OCI-LY7 (cell line): ENCODE results near the gene DPYD. TPM values are rescaled to one million over a fixed set of nuclear protein-coding genes. Genes with fewer than 3 reads are reported as not detected.

ENCODE experiments used
- BruUV-seq: library from RNA; stranded (reverse); fragments of 400-500 nt; replicated peaks from 2 replicates; lab custom pipeline; 2021; lab: Mats Ljungman, UMichigan
- CTCF ChIA-PET: fragments of 300-600 bp; sonication (Branson Sonifier 250); formaldehyde crosslinking; loops from one replicate; lab custom pipeline; 2022; ENCODE audit warnings: antibody characterized with exemption; ENCODE audit not compliant: unreplicated experiment; lab: Charles Lee
- POLR2A ChIA-PET: fragments of 300-600 bp; sonication (Branson Sonifier 250); formaldehyde crosslinking; loops from one replicate; lab custom pipeline; 2022; ENCODE audit warnings: antibody characterized with exemption; lab: Charles Lee
- DNase-seq: peaks from one replicate; pipeline ENCODE4 v3.0.0-alpha.2; 2015; ENCODE audit warnings: low spot score
- H2AFZ ChIP-seq: fragments of 200-600 bp; sonication (generic), shearing (Covaris generic); 2 replicates; pipeline ENCODE4 v1.6.1; 2014; ENCODE audit warnings: mild to moderate bottlenecking, antibody characterized with exemption, low read length, moderate library complexity
- H3K27ac ChIP-seq: fragments of 200-600 bp; sonication (generic); 2 replicates; pipeline ENCODE4 v1.5.1; 2014; ENCODE audit warnings: mixed run types, low read depth, mild to moderate bottlenecking, moderate library complexity, low read length, inconsistent platforms; ENCODE audit not compliant: poor library complexity, severe bottlenecking
- H3K36me3 ChIP-seq: fragments of 200-600 bp; sonication (generic); 2 replicates; pipeline ENCODE4 v1.6.1; 2014; ENCODE audit warnings: mild to moderate bottlenecking, antibody characterized with exemption, low read length, moderate library complexity, mixed read lengths; ENCODE audit not compliant: insufficient read depth
- H3K4me1 ChIP-seq: fragments of 200-600 bp; sonication (generic); 2 replicates; pipeline ENCODE4 v1.5.1; 2014; ENCODE audit warnings: mild to moderate bottlenecking, low read length; ENCODE audit not compliant: insufficient read depth, poor library complexity, severe bottlenecking
- H3K4me2 ChIP-seq: fragments of 200-600 bp; sonication (generic); 2 replicates; pipeline ENCODE4 v1.6.1; 2014; ENCODE audit warnings: mild to moderate bottlenecking, low read length
- H3K4me3 ChIP-seq: fragments of 200-600 bp; sonication (generic); 2 replicates; pipeline ENCODE4 v1.5.1; 2014; ENCODE audit warnings: mild to moderate bottlenecking, low read depth, low read length; ENCODE audit not compliant: poor library complexity, severe bottlenecking
- H3K79me2 ChIP-seq: fragments of 200-600 bp; sonication (generic); 2 replicates; pipeline ENCODE4 v1.6.1; 2016; ENCODE audit warnings: low read depth, mild to moderate bottlenecking, low read length, moderate library complexity, mixed read lengths; ENCODE audit not compliant: insufficient read depth
- H3K9me2 ChIP-seq: fragments of 200-600 bp; sonication (generic); 2 replicates; pipeline ENCODE4 v1.6.1; 2016; ENCODE audit warnings: mild to moderate bottlenecking, low read length, mixed read lengths; ENCODE audit not compliant: insufficient read depth
- H3K9me3 ChIP-seq: fragments of 200-600 bp; sonication (generic); 2 replicates; pipeline ENCODE4 v1.6.1; 2014; ENCODE audit warnings: mild to moderate bottlenecking, mixed run types, low read length, mixed read lengths
- H4K20me1 ChIP-seq: fragments of 200-600 bp; sonication (generic); 2 replicates; pipeline ENCODE4 v1.6.1; 2014; ENCODE audit warnings: mild to moderate bottlenecking, antibody characterized with exemption, low read length, moderate library complexity, mixed read lengths; ENCODE audit not compliant: insufficient read depth
- EZH2phosphoT487 ChIP-seq: fragments of 200-600 bp; sonication (generic); IDR thresholded peaks from 2 replicates; pipeline ENCODE4 v1.6.1; 2018; ENCODE audit warnings: low read depth, borderline replicate concordance, mild to moderate bottlenecking, mixed run types, antibody characterized with exemption, low read length, moderate library complexity, mixed read lengths
- intact Hi-C: fragments of 100-400 bp; cut with micrococcal nuclease; formaldehyde crosslinking; loops from one replicate; pipeline ENCODE4 v1.10.0; 2022; ENCODE audit not compliant: unreplicated experiment
- total RNA-seq, 2 experiments: library from RNA; depleted of rRNA in 1 of 2; stranded (reverse); fragments of >200 nt in 1 of 2; shearing (Covaris generic) in 1 of 2; gene quantifications; 2 replicates each; pipeline ENCODE4 v1.2.3, GENCODE V29; 2014 to 2022
- TF ChIP-seq, protein P1 (sequence below): fragments of 200-600 bp; sonication (generic); conservative IDR thresholded peaks from 2 replicates; pipeline ENCODE4 v1.5.1; 2014; ENCODE audit warnings: mild to moderate bottlenecking, antibody characterized with exemption, low read length, moderate library complexity, mixed read lengths

Gene DPYD
- total RNA-seq, 2 experiments from 2014 or later = 5.5 to 13.4 TPM

DNA sequence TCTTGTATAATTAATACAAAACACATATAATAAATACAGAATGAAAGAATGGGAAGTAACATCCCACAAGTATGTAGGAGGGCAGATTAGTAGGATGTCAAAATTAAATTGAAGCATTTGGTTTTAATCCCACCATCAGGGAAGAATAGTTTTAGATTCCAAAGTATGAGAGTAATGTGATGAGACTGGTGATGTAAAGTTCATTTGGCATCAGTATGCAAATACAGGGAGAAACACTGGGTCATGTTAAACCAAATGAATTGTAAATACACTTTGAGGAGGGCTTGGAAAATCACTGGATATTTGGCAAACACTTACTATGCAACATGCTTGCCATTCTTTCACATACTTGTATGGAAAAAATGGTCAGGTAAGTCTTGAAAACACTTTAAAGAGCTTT, 358.8 kb downstream of the DPYD start:
- no TSS peak for BruUV-seq
- intact Hi-C loops = no loop called here
- POLR2A ChIA-PET = no interaction called here
- CTCF ChIA-PET = no interaction called here
- H3K27ac ChIP-seq = no peak overlapping the region
- no peaks in the 10 kb centered on the region for H3K4me1 ChIP-seq
- H3K79me2 ChIP-seq = no peaks in the 10 kb centered on the region
- no peaks in the 10 kb centered on the region for H4K20me1 ChIP-seq
- no peaks in the 10 kb centered on the region for H3K36me3 ChIP-seq
- no peaks in the 10 kb centered on the region for H3K9me2 ChIP-seq
- DNase-seq = no peak
- H3K4me2 ChIP-seq = no peak overlapping the region
- H2AFZ ChIP-seq = no peak overlapping the region
- no peak for TF ChIP-seq EZH2phosphoT487
- TF ChIP-seq, protein P1, sequence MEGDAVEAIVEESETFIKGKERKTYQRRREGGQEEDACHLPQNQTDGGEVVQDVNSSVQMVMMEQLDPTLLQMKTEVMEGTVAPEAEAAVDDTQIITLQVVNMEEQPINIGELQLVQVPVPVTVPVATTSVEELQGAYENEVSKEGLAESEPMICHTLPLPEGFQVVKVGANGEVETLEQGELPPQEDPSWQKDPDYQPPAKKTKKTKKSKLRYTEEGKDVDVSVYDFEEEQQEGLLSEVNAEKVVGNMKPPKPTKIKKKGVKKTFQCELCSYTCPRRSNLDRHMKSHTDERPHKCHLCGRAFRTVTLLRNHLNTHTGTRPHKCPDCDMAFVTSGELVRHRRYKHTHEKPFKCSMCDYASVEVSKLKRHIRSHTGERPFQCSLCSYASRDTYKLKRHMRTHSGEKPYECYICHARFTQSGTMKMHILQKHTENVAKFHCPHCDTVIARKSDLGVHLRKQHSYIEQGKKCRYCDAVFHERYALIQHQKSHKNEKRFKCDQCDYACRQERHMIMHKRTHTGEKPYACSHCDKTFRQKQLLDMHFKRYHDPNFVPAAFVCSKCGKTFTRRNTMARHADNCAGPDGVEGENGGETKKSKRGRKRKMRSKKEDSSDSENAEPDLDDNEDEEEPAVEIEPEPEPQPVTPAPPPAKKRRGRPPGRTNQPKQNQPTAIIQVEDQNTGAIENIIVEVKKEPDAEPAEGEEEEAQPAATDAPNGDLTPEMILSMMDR = no peak
- H3K9me3 ChIP-seq = no peaks in the 10 kb centered on the region
- H3K4me3 ChIP-seq = no peak overlapping the region

DNA sequence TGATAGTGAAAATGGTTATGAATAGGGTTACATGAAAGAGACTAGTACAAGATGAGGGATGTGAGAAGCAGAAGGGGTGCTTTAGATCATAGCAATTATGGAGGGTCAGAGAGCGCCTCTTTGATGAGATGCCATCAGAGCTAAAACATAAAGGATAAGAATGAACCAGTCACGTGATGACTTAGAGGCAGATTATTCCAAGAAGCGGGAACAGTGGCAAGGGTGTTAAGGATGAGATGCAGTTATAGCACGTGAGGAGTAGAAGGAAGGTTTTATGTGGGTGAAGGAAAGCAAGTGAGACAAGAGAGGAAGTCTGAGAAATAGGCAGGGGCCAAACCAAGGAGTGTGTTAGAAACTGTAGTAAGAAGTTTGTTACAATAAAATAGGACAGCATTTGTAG, 360.1 kb downstream of the DPYD start:
- Histone ChIP-seq H3K4me3 (no peak overlapping the region), H3K36me3 (no peaks in the 10 kb centered on the region), H3K27ac (no peak overlapping the region), H3K79me2 (no peaks in the 10 kb centered on the region), H3K4me2 (no peak overlapping the region), H3K9me2 (no peaks in the 10 kb centered on the region), H3K4me1 (no peaks in the 10 kb centered on the region), H2AFZ (no peak overlapping the region), H4K20me1 (no peaks in the 10 kb centered on the region), H3K9me3 (no peaks in the 10 kb centered on the region)
- intact Hi-C loops = no loop called here
- DNase-seq = no peak
- BruUV-seq = no TSS peak
- ChIA-PET CTCF (interaction anchor here (0.5 kb wide), 1 partner anchor 964 kb away, joined by 3 read pairs; no protein-coding TSS in a partner anchor), POLR2A (no interaction called here)
- TF ChIP-seq EZH2phosphoT487 = no peak
- TF ChIP-seq, protein P1 = no peak

DNA sequence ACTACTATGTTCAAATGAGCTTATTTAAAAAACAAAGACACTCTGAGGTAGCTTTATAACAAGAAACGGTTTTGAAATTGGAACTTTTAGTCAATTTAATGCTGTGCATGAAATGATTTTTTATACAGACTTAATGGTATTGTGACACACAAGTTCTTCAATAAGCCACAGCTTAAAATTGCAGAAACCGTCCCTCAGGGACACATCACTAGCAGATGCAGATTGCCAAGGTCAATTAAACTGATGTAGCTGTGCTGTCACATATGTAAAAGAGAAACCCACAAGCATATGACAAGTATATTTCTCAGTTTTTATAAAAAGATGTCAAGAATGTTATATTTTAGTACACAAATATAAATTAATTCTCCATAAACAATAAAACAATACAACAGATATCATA, 366.9 kb downstream of the DPYD start:
- ChIA-PET POLR2A (interaction anchor here (1.3 to 2.0 kb wide), 2 partner anchors 9 to 11 kb away, joined by 3 to 8 read pairs; no protein-coding TSS in a partner anchor), CTCF (no interaction called here)
- intact Hi-C loops = no loop called here
- DNase-seq = no peak
- BruUV-seq = no TSS peak
- no peak overlapping the region for H3K4me3 ChIP-seq
- no peaks in the 10 kb centered on the region for H3K4me1 ChIP-seq
- no peaks in the 10 kb centered on the region for H3K9me2 ChIP-seq
- H2AFZ ChIP-seq = no peak overlapping the region
- H3K4me2 ChIP-seq = no peak overlapping the region
- H3K36me3 ChIP-seq = no peaks in the 10 kb centered on the region
- no peaks in the 10 kb centered on the region for H3K9me3 ChIP-seq
- no peak overlapping the region for H3K27ac ChIP-seq
- no peaks in the 10 kb centered on the region for H3K79me2 ChIP-seq
- TF ChIP-seq, protein P1 = no peak
- no peak for TF ChIP-seq EZH2phosphoT487
- no peaks in the 10 kb centered on the region for H4K20me1 ChIP-seq
